ENCODE results near the gene OGFOD2. TPM values are rescaled to one million over a fixed set of nuclear protein-coding genes. Genes with fewer than 3 reads are reported as not detected.
"Not testable (repeated sequence)": the region's sequence is repeated elsewhere in the genome, so short reads cannot be mapped to it uniquely, and the experiment has no call there.

Gene OGFOD2
- total RNA-seq, 1 donor from 2014 or later = 22.8 TPM

DNA sequence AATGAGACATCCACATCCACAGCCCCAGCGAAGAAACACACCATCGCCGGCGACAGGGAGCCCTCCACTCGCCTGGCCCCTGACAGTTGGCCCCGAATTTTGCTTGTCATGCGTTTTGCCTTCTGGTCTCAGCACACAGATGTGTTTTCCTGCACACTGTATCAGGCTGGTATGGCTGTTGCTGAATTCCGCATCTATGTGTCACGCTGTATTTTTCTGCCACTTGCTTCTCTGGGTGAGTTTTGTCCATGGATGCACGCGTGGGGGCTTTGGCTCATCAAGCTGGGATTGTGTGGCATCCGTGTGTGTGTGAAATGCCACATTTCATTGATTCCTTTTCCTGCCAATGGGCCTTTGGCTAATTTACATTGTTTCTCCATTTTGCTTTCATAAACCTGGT, 31.9 kb downstream of the OGFOD2 start:
- Mint-ChIP-seq H3K9me3 (no peaks in the 10 kb centered on the region), H3K4me1 (no peaks in the 10 kb centered on the region), H3K27me3 (no peaks in the 10 kb centered on the region), H3K36me3 (ENCODE audit: low read depth) (peaks cover 11% of the 10 kb centered on the region), H3K4me3 (no peak overlapping the region), H3K27ac (no peak overlapping the region)
- no peak for ATAC-seq (ENCODE audit: low read depth)
- POLR2A ChIA-PET = interaction anchor here (1.0 kb wide), 1 partner anchor 177 kb away, joined by 5 read pairs; no protein-coding TSS in a partner anchor
- no peak for DNase-seq
- CTCF ChIA-PET = no interaction called here
- TF ChIP-seq CTCF (IDR thresholded peaks at IDR 0.05) = no peak
- intact Hi-C loops (cut with micrococcal nuclease) = no loop called here

GRCh38 chr12:123010110-123010509, 35.1 kb downstream of the OGFOD2 start:
- no peak overlapping the region for H3K4me3 Mint-ChIP-seq
- H3K27ac Mint-ChIP-seq = no peak overlapping the region
- ChIA-PET POLR2A (interaction anchor here (0.7 kb wide), 1 partner anchor 8 kb away, joined by 4 read pairs; no protein-coding TSS in a partner anchor), CTCF (no interaction called here)
- H3K36me3 Mint-ChIP-seq (ENCODE audit: low read depth) = peaks cover 14% of the 10 kb centered on the region
- TF ChIP-seq CTCF (IDR thresholded peaks at IDR 0.05) = no peak
- intact Hi-C loops (cut with micrococcal nuclease) = no loop called here
- H3K27me3 Mint-ChIP-seq = no peaks in the 10 kb centered on the region
- H3K9me3 Mint-ChIP-seq = no peaks in the 10 kb centered on the region
- H3K4me1 Mint-ChIP-seq = no peaks in the 10 kb centered on the region
- ATAC-seq (ENCODE audit: low read depth) (no peak), DNase-seq (no peak)

GRCh38 chr12:123010681-123011080, 35.6 kb downstream of the OGFOD2 start:
- ATAC-seq (ENCODE audit: low read depth) (no peak), DNase-seq (no peak)
- H3K9me3 Mint-ChIP-seq = no peaks in the 10 kb centered on the region
- no peak overlapping the region for H3K27ac Mint-ChIP-seq
- peaks cover 14% of the 10 kb centered on the region for H3K36me3 Mint-ChIP-seq (ENCODE audit: low read depth)
- H3K4me3 Mint-ChIP-seq = no peak overlapping the region
- no peaks in the 10 kb centered on the region for H3K27me3 Mint-ChIP-seq
- ChIA-PET CTCF (no interaction called here), POLR2A (no interaction called here)
- no peaks in the 10 kb centered on the region for H3K4me1 Mint-ChIP-seq
- intact Hi-C loops (cut with micrococcal nuclease) = no loop called here
- no peak for TF ChIP-seq CTCF (IDR thresholded peaks at IDR 0.05)

GRCh38 chr12:123011701-123012100, 36.7 kb downstream of the OGFOD2 start:
- ChIA-PET POLR2A (no interaction called here), CTCF (no interaction called here)
- no peak for TF ChIP-seq CTCF (IDR thresholded peaks at IDR 0.05)
- ATAC-seq (ENCODE audit: low read depth) (no peak), DNase-seq (no peak)
- no peaks in the 10 kb centered on the region for H3K4me1 Mint-ChIP-seq
- H3K27me3 Mint-ChIP-seq = no peaks in the 10 kb centered on the region
- H3K27ac Mint-ChIP-seq = no peak overlapping the region
- peaks cover 14% of the 10 kb centered on the region for H3K36me3 Mint-ChIP-seq (ENCODE audit: low read depth)
- no peaks in the 10 kb centered on the region for H3K9me3 Mint-ChIP-seq
- intact Hi-C loops (cut with micrococcal nuclease) = no loop called here
- H3K4me3 Mint-ChIP-seq = no peak overlapping the region

DNA sequence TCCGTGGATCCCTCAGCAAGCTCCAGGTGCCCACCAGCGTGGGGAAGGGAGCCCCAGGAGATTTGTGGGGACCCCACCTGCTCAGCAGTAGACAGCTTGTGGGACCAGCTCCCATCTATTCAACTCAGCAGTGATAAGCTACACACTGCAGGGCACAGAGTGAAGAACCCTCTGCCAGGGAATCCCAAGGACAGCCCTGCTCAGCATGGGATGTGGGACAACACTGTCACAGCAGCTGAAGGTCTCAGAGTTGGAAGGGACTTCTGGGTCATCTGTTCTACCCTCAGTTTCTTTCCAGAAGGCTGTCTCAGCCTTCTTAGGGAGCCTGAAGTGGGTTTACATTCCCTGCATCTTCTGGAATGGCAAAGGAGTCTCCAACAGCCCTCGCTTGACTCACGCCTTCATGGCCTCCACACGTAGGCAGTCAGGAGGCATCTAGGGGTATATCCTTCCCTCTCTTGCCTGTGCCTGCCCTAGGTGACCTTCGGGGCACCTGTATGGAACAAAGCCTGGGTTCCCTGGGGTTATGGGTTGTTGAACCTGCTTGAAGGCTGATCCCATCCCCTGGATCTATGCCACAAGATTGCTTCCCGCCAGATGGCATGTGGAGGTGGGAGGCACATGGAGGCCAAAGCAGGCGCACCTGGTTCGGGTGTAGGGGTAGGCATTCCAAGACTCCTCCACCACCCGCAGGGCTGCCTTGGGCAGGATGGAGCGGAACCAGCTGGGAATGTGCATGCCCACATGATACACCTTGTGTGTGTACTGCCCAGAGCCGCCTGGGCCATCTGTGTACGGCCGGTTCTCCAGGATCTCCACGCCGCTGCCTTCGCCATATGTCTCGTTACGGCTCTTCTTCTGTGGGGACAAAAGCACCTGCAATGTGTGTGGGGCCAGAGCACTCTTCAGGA, 38.4 kb downstream of the OGFOD2 start:
- no peak for TF ChIP-seq CTCF (IDR thresholded peaks at IDR 0.05)
- ChIA-PET POLR2A (interaction anchor here (1.0 to 1.4 kb wide), 2 partner anchors 32 to 219 kb away, joined by 3 read pairs; no protein-coding TSS in a partner anchor), CTCF (no interaction called here)
- ATAC-seq (ENCODE audit: low read depth) (no peak), DNase-seq (no peak)
- intact Hi-C loops (cut with micrococcal nuclease) = no loop called here
- H3K9me3 Mint-ChIP-seq = no peaks in the 10 kb centered on the region
- H3K27ac Mint-ChIP-seq = no peak overlapping the region
- H3K4me3 Mint-ChIP-seq = no peak overlapping the region
- H3K36me3 Mint-ChIP-seq (ENCODE audit: low read depth) = peaks cover 14% of the 10 kb centered on the region
- H3K4me1 Mint-ChIP-seq = no peaks in the 10 kb centered on the region
- H3K27me3 Mint-ChIP-seq = no peaks in the 10 kb centered on the region

DNA sequence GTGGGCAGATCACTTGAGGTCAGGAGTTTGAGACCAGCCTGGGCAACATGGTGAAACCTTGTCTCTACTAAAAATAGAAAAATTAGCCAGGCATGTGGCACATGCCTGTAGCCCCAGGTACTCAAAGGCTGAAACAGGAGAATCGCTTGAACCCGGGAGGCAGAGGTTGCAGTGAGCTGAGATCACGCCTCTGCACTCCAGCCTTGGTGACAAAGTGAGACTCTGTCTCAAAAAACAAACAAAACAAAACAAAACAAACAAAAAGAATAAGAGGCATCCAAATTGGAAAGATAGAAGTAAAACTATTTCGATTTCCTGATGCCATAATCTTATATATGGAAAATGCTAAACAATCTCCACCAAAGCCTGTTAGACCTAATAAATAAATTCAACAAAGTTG, 39.4 kb downstream of the OGFOD2 start:
- H3K27me3 Mint-ChIP-seq; intact Hi-C loops (cut with micrococcal nuclease); ATAC-seq (ENCODE audit: low read depth); H3K27ac Mint-ChIP-seq; H3K4me3 Mint-ChIP-seq; CTCF ChIA-PET; H3K4me1 Mint-ChIP-seq; H3K9me3 Mint-ChIP-seq; DNase-seq; POLR2A ChIA-PET: not testable (repeated sequence)
- peaks cover 10% of the 10 kb centered on the region for H3K36me3 Mint-ChIP-seq (ENCODE audit: low read depth)

All from activated B cell treated with CpG ODN at 0.5 μM for 24 hours (primary cell).